DMS53 treated with DMSO at 0.1 percent for 48 hours (cell line): ENCODE results near the gene SOWAHC.

Experiments used
- DNase-seq: peaks from one replicate; lab custom pipeline; 2025; ENCODE audit not compliant: unreplicated experiment; lab: John Stamatoyannopoulos, UW

SOWAHC gene

DNA sequence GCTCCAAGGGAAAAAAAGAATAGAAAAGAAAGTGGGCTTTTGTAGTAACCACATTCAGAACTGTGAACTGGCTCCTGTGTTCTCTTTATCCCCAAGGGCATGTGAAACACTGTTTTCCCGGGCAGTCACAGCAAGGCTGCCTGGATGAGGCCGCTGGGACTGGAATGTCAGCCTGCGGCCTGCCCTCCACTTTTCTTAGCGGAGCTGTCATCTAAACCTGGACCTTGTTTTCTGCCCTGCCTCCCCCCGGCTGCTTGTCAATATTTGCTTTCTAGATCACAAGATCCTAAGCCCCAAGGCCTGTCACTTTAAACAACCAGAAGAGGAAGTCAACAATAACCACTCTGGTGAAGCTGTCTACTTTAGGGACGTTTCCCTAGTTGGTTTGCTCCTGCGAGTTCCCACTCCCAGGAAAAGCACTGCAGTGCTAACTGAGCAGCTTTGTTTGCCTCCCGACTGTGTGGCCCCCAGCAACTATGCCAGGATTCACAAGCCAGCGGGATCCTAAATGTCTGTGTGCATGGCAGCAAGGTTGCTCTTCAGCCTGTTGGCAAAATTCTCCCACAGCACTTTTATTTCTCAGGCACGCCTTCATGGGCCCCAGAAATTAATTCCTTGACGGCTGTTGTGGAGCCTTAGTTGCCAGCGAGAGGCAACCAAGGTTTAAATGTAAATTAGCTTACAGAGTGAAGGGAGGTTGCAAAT lies 30.6 kb downstream of the SOWAHC start:
- peak; percentile 96 for DNase-seq

DNA sequence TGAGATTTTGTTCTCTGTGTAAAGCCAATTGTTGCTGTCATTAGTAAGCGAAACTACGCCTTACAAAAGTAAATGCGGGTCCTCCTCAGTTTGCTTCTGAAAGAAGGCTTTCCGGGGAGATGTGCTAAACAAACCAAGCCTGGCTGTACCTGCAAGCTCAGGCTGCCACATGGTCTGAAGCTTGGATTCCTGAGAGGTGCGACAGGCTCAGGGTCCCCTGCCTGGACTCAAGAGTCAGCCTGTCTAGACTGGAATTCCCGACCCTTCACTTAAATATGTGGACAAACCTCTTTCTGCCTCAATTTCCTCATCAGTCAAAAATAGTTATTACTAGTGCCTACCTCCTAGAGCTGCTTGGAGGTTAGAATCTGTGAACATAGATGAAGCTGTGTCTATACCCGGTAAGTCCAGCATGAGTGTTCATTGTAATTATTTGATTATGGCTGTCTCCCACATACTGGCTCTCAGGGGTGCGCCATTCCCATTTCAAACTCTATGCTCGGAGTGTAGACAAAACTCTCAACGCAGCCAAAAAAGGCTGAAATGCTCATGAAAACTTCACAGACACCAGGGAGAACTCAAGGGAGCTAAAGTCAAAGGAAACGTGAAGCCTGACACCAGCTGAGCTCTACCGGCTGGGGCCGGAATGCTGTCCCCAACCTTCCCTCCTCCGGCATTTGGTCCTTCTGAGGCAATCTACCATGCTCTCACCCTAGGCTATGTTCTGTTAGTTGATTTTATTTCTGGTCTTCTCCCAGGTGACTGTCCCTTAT lies 31.4 kb downstream of the SOWAHC start:
- DNase-seq, result no peak

GRCh38 chr2:109646961-109647360 lies 32.8 kb downstream of the SOWAHC start:
- DNase-seq, result no peak

GRCh38 chr2:109647636-109648035 lies 33.5 kb downstream of the SOWAHC start:
- no peak for DNase-seq

- DNase-seq, result no peak
These were observed 33.9 kb downstream of the SOWAHC start for GRCh38 chr2:109648041-109648527.

- DNase-seq, result no peak
These were observed 35.9 kb downstream of the SOWAHC start for GRCh38 chr2:109649736-109650695.

- DNase-seq, result no peak
These were observed 40.3 kb downstream of the SOWAHC start for GRCh38 chr2:109654326-109655050.

- DNase-seq, result no peak
These were observed 41.1 kb downstream of the SOWAHC start for GRCh38 chr2:109655287-109655686.

DNA sequence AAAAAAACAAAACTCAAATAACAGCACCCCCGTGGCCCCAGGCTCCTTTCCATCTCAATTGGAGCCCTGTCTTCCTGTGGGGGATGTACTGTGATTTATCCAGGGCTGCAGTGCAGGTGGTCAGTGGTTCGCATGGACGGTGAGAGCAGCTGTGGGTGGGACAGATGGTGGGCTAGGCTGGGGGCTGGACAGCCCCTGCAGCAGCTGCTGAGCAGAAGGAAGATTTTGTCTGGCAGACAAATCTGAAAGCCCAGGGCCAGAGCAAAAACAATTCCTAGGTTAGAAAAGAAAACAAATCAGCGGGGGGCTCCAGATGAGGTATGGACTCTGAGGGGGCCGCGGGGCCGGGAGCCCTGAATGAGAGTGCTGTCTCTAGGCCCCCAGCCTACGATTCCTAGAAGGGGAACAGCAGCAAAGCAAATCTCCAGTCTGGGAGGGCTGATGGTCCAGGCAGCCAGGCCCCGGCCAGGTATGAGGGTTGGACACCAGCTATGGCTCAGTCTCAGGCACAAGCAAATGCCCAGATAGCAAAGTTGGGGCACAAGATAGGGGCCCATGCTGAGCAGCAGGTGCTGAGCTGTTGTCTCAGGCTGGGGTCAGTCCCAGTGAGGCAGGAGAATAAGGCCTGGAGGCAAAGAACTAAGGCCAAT lies 45.4 kb downstream of the SOWAHC start:
- no peak for DNase-seq

- DNase-seq, result no peak
These were observed 46.1 kb downstream of the SOWAHC start for GRCh38 chr2:109660046-109660860.

GRCh38 chr2:109662889-109663288 lies 48.7 kb downstream of the SOWAHC start:
- DNase-seq, result peak; percentile 18

DNA sequence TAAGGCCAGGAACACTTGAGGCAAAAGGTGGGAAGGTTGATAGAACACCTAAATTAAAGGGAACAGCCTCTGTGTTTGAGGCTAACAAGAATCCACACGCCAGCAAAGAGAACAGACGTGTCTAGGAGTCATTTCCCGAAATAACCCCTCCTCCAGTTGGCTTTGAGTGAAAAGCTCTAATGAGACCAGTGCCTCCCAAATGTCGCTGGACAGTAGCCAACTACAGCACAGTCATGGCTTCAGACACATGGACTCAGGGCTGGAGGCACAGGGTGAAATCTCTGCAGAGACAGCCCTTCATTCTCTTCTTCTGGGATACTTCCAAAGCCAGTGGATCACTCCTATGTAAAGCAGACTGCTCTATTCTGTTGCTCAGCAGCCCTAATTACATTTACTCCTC lies 49.6 kb downstream of the SOWAHC start:
- no peak for DNase-seq

GRCh38 chr2:109666466-109666865 lies 52.3 kb downstream of the SOWAHC start:
- DNase-seq, result no peak
